Right ventricle myocardium superior (tissue), 1 donor: ENCODE results near the gene NQO2. TPM values are rescaled to one million over a fixed set of nuclear protein-coding genes. Genes with fewer than 3 reads are reported as not detected.
"Not testable (repeated sequence)": the region's sequence is repeated elsewhere in the genome, so short reads cannot be mapped to it uniquely, and the experiment has no call there.

Source experiments
- ATAC-seq: fragments of 200-7000 bp; cut with Tn5 transposase; one replicate; pipeline ENCODE4 v1.9.1; 2020; ENCODE audit warnings: mild to moderate bottlenecking; ENCODE audit not compliant: poor library complexity
- DNase-seq: peaks from one replicate; pipeline ENCODE4 v3.0.0-alpha.2; 2020
- intact Hi-C: fragments of 100-400 bp; cut with DNase I; formaldehyde crosslinking; loops from one replicate; pipeline ENCODE4 v1.11.2; 2022
- total RNA-seq: library from RNA; stranded (reverse); fragmentation: NEBNext Ultra II Directional; extraction: Animal tissue kit (Norgen Biotek cat#: 25700); gene quantifications from one replicate; pipeline ENCODE4 v1.2.1, GENCODE V29; 2021
- donor health status: DM: no; HTN: yes; CAD: no; lungs with severe emphysema.

Gene NQO2
- total RNA-seq, 1 donor from 2014 or later, result 70.5 TPM

DNA sequence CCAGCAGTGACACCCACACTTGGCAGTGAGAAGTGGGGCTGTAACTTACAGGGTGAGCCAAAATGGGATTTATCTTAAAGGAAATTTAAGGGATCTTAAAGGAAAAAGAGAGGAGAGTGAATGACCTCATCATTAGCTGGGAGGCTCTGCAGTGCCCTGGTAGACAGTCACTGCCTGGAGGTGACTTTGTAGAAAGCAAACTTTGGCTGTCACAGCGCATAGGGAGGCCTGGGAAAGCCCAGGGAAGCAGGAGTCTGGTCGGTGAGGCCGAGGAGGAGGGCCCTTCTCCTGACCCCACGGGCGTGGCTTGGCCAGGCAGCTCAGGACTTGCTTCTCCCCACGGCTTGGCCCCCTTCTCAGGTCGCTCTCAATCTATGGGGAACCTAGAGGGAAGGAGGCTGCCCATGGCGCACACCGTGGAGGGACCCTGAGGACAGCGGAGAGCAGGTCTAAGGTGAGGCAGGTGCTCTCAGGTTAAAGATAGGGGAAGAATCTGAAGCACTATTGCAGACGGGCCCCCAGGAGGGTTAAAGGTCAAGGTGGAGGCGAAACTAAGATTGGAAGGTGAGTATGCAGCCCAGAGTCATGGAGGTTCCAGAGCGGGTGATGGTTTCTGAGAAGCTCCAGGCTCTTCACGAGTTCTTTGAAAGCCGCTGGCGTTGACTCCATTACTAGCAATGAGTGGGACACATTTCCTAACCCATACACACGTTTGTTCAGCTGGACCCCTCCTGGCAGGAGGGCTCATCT is 53.0 kb downstream of the NQO2 start:
- intact Hi-C loops, result no loop called here
- DNase-seq (no peak), ATAC-seq (no peak)

DNA sequence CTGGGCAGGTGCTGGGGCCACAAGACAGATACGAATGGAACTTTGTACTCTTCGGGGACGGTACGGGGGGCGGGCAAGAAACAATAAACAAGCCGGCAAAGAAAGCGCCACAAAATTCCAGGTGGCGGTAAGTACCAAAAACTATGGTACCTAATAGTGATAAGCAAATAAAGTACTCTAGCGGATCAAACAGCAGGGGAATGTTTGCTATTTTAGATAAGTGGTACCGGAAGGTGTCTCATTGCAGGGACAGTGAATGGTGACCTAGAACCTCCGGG is 53.5 kb downstream of the NQO2 start:
- no peak for DNase-seq
- no peak for ATAC-seq
- intact Hi-C loops, result no loop called here

DNA sequence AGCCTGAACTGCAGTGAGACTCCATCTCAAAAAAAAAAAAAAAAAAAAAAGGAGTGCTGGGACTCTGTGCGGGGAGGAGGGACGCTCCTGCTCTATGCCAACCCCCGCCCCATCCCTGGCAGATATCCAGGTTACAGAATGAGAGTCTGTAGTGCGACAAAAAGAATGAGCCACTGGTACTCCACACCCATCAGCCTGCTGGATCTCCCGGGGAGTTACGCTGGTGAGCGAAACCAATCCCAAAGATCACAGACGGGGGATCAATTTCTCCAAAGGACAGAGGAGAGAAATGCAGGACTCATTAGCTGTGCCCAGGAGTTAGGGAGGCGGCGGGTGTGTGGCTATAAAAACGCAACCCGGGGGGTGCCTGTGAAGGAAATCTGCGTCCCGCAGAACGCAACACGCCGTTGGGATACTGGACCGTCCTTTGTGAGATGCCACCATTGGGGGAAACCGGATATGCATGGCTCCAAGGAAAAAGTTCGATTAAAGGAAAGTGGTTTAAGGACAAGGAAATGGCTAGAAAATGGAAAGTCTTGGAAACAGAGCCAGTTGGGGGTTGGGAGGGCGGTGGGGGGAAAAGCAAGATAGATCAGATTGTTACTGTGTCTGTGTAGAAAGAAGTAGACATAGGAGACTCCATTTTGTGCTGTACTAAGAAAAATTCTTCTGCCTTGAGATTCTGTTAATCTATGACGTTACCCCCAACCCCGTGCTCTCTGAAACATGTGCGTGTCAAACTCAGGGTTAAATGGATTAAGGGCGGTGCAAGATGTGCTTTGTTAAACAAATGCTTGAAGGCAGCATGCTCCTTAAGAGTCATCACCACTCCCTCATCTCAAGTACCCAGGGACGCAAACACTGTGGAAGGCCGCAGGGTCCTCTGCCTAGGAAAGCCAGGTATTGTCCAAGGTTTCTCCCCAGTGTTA is 54.8 kb downstream of the NQO2 start:
- ATAC-seq, result peak; percentile 7
- intact Hi-C loops, result not testable (repeated sequence)
- DNase-seq, result peak; percentile 57

DNA sequence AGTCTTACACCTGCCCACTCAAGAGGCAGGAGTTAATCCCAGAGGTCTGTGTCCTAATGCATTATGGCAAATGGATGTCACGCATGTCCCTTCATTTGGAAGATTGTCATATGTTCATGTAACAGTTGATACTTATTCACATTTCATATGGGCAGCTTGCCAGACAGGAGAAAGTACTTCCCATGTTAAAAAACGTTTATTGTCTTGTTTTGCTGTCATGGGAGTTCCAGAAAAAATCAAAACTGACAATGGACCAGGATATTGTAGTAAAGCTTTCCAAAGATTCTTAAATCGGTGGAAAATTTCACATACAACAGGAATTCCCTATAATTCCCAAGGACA is 55.4 kb downstream of the NQO2 start:
- ATAC-seq, intact Hi-C loops, DNase-seq: not testable (repeated sequence)

DNA sequence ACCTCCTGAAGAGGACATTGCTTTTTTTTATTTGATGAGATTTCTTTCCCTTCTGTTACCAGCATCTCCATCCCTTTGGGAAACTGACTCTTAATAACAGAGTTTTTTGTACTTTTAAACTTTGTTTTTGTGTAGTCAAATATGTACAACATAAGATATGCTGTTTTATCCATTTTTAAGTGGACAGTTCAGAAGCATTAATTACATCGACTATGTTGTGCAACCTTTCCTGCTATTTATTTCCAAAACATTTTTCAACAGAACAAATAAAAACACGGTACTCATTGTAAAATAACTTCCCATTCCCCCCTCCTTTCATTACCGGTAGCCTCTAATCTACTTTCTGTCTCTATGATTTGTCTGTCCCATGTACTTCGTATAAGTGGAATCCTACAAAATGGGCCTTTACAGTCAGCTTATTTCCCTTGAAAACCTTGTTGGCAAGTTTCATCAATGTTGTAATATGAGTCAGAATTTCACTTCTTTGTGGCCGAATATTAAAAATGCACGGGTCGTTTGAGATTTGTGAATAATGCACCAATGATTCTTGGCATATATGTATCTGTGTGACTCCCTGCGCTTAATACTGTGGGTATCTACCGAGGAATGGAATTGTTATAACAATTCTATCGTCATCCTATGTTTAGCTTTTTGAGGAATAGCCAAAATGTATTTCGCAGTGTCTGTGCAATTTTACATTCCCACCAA is 57.5 kb downstream of the NQO2 start:
- intact Hi-C loops, result loop anchor here (2.0 kb wide), 1 partner anchor 58 kb away; the partner anchor contains the start of gene NQO2
- no peak for DNase-seq
- no peak for ATAC-seq

DNA sequence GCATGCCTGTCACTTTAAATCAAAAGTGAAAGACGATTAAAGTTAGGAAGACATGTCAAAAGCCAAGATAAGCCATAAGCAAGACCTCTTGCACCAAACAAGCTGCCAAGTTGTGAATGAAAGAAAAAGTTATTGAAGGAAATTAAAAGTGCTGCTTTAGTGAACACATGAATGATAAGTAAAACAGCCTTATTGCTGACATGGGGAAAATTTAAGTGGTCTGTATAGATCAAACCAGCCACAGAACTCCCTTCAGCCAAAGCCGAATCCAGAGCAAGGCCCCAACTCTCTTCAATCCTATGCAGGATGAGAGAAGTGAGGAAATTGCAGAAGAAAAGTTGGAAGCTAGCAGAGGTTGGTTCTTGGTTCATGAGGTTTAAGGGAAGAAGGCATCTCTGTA is 59.3 kb downstream of the NQO2 start:
- intact Hi-C loops, result no loop called here

DNA sequence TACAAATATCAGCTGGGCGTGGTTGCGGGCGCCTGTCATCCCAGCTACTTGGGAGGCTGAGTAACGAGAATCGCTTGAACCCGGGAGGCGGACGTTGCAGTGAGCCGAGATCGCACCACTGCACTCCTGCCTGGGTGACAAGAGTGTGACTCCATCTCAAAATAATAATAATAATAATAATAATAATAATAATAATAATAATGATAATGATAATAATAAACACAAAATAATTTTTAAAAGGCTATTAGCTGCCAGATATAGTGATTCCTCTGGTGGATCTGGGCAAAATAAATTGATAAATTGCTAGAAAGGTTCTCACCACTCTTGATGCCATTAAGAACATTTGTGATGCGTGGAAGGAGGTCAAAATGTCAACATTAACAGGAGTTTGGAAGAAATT is 60.4 kb downstream of the NQO2 start:
- intact Hi-C loops, ATAC-seq, DNase-seq: not testable (repeated sequence)

More for the DNA sequence above, 59.3 kb downstream of the NQO2 start:
- DNase-seq (no peak), ATAC-seq (no peak)

DNA sequence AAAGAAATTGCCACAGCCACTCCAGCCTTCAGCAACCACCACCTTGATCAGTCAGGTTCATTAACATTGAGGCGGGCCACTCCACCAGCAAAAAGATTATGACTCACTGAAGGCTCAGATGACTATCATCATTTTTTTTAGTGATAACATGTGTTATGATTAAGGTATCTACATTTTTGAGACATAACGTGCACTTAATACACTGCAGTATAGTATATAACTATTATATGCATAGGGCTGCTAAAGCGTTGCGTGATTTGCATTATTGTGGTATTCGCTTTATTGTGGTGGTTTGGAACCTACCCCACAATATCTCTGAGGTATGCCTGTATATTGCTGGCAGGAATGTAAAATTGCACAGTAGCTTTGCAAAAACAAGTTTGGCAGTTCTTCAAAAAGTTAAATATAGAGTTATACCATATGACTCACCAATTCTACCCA is 61.8 kb downstream of the NQO2 start:
- ATAC-seq, result no peak
- intact Hi-C loops, result no loop called here

DNA sequence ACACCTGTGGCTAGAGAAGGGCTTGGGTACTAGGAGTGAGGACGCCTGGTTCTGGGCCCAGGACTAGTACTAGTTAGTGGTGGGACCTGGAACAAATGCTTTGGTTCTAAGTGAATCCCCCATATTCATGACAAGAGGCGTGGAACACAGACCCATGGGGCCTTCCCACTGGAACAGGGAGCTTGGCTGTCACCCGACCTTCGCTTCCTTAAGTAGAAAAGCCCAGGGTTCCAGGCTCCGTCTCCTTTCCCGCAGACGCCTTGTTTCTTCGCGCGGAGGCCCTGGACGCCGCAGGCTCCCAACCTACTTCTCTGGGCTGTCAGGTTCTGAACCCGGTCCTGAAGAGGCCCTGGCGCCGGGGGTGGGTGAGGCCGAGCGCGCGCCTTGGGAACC is 63.6 kb downstream of the NQO2 start:
- ATAC-seq, intact Hi-C loops: not testable (repeated sequence)
- DNase-seq, result peak; percentile 47

More for the DNA sequence above, 61.8 kb downstream of the NQO2 start:
- no peak for DNase-seq

DNA sequence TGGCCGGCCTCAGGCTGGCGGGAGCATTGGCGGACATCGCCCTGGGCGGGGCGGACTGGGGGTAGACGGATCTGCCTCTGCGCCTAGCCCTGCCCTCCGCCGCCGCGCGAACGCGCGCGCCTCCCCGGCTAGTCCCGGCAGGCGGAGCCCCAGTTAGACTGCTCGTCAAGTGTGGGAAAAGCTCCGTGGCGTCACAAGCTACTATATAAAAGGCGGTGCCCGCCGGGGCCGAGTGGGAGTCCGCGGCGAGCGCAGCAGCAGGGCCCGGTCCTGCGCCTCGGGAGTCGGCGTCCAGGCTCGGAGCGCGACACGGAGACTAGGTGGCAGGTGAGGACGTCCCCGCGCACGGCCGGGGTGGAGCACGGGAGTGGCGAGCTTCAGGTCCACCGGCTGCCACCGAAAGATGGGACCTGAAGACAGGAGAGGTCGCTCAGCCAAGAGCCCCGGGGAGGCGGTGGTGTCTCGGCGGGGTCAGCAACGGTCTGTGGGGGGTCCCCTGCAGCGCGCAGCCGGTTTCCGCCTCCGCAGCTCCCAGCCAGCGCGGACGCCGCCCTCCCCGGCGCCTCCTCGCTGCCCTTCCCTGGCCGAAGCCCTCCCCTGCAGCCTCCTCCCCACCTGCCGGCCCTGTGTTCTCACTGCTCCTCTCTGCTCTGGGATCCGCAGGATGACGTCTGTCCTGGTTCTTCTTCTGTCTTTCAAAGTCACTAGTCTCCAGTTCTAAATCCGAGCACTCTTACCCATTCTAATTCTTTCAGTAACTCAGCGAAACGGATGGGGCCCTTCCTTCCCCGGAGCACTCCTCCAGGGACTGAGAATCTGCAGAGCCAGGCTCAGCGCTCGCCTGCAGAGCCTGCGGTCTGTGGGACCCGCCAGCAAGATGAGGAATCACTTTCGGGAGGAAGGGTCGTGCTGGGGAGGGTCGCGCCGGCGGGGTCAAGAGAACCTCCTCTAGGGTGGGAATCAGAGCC is 64.3 kb downstream of the NQO2 start:
- peak; percentile 93 for ATAC-seq
- DNase-seq, result peak; percentile 98
- intact Hi-C loops, result no loop called here

DNA sequence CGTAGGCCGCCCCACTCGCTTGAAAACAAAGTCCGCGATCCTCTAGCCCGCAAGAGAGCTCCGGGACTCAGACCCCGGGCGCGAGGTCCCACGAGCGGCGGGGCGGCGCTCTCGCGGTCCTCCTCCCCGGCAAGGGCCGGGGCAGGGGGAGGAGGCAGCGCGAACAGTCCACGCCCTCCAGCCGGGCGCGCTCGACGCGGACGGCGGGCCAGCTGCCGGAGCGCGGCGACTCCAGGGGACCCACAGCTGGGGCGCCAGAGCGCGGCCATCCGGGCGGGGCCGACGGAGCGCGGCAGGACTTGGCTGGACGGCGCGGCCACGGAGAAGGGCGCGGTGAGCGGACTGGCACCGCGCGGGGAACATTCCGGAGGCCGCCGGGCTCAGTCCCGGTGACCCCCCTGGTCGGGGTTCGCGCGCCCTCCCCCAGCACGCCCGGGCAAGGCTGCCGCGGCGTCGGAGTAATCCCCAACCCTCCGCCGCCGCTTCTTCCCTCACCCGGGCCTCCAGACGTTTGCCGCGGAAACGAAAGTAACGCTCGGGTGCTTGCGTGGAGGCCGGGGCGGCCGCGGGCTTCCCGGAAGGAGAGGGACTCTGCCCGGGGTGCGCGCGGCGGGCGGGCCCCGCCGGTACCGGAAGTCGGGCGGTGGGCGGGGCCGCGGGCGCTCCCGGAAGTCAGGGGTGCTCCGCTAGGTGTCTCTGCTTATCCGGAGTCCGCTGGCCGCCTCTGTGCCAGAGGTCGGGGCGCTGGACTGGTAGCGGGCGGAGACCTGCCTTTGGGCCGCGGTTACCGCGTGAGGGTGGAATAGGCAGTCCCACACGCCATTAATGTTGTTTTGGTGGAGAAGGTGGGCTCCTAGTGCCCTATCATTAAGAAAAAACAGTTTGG is 68.9 kb downstream of the NQO2 start, which contains the start of gene RIPK1:
Gene RIPK1, plus strand, starts transcription at position 166 of the 886 bp plus-strand sequence. CDS start 8,330 bp downstream, outside the sequence.
- intact Hi-C loops, result no loop called here
- ATAC-seq, result peak; percentile 92
- peak; percentile 96 for DNase-seq

Other genes starting within 250 kb of the NQO2 start
- gene MYLK4, start 249.0 kb upstream of the NQO2 start, total RNA-seq, result 1.4 TPM
- 39.8 TPM for gene WRNIP1, start 234.5 kb upstream of the NQO2 start, total RNA-seq
- gene SERPINB1, start 158.0 kb upstream of the NQO2 start, total RNA-seq, result 25.3 TPM
- 2.9 TPM for gene SERPINB9, start 96.6 kb upstream of the NQO2 start, total RNA-seq
- 265 TPM for gene SERPINB6, start 28.3 kb upstream of the NQO2 start, total RNA-seq
- 6.6 TPM for gene RIPK1, start 68.6 kb downstream of the NQO2 start, total RNA-seq
- gene BPHL, start 118.8 kb downstream of the NQO2 start, total RNA-seq, result 22.2 TPM
- 18.2 TPM for gene TUBB2A, start 157.7 kb downstream of the NQO2 start, total RNA-seq
- 1.3 TPM for gene TUBB2B, start 227.8 kb downstream of the NQO2 start, total RNA-seq